Ectodermal cell (in vitro differentiated cells): ENCODE data around the gene CPSF4L.

Experiments
- H3K27ac ChIP-seq: 2 replicates; pipeline ENCODE4 v1.7.0; 2013; ENCODE audit warnings: mild to moderate bottlenecking, low read depth, low read length; ENCODE audit not compliant: insufficient read depth, poor library complexity, severe bottlenecking
- H3K27me3 ChIP-seq: 2 replicates; pipeline ENCODE4 v1.7.0; 2013; ENCODE audit warnings: mild to moderate bottlenecking, low read length; ENCODE audit not compliant: insufficient read depth, control insufficient read depth, poor library complexity, severe bottlenecking
- H3K36me3 ChIP-seq: one replicate; pipeline ENCODE4 v1.7.0; 2013; ENCODE audit warnings: low read length; ENCODE audit not compliant: control insufficient read depth, insufficient read depth
- H3K4me1 ChIP-seq: one replicate; pipeline ENCODE4 v1.7.0; 2013; ENCODE audit warnings: low read length; ENCODE audit not compliant: control insufficient read depth, insufficient read depth
- H3K4me3 ChIP-seq: 2 replicates; pipeline ENCODE4 v1.7.0; 2013; ENCODE audit warnings: low read depth, low read length, control low read depth; ENCODE audit not compliant: insufficient read depth
- H3K9me3 ChIP-seq: 2 replicates; pipeline ENCODE4 v1.7.0; 2013; ENCODE audit warnings: mild to moderate bottlenecking, low read length, moderate library complexity; ENCODE audit not compliant: control insufficient read depth
- WGBS, 2 experiments: methylation state at CpG; one replicate each; pipeline ENCODE4 v1.1.7; 2013; ENCODE audit warnings: missing lambda C conversion rate in 2 of 2; 5-methylcytosine and 5-hydroxymethylcytosine counted together

The CPSF4L gene

GRCh38 chr17:73203135-73203787 lies 58.4 kb downstream of the CPSF4L start:
- H3K27ac ChIP-seq, result no peak overlapping the region
- H3K4me1 ChIP-seq, result no peaks in the 10 kb centered on the region
- no peak overlapping the region for H3K4me3 ChIP-seq
- H3K27me3 ChIP-seq, result no peaks in the 10 kb centered on the region
- 92 to 93% methylated on average over 8 of the region's 8 CpGs for WGBS, 2 experiments
- H3K36me3 ChIP-seq, result peaks cover 36% of the 10 kb centered on the region
- H3K9me3 ChIP-seq, result no peaks in the 10 kb centered on the region

GRCh38 chr17:73201215-73202069 lies 60.2 kb downstream of the CPSF4L start:
- Histone ChIP-seq H3K9me3 (no peaks in the 10 kb centered on the region), H3K4me1 (no peaks in the 10 kb centered on the region), H3K27ac (no peak overlapping the region), H3K4me3 (no peak overlapping the region), H3K27me3 (no peaks in the 10 kb centered on the region), H3K36me3 (peaks cover 41% of the 10 kb centered on the region)
- WGBS, 2 experiments, result 91 to 92% methylated on average over 19 of the region's 19 CpGs

- H3K27me3 ChIP-seq, result no peaks in the 10 kb centered on the region
- H3K4me1 ChIP-seq, result no peaks in the 10 kb centered on the region
- H3K9me3 ChIP-seq, result no peaks in the 10 kb centered on the region
- H3K27ac ChIP-seq, result no peak overlapping the region
- WGBS, 2 experiments, result 90 to 91% methylated on average over 10 of the region's 10 CpGs
- no peak overlapping the region for H3K4me3 ChIP-seq
- H3K36me3 ChIP-seq, result peaks cover 36% of the 10 kb centered on the region
These were observed 61.2 kb downstream of the CPSF4L start for GRCh38 chr17:73200476-73200875.

- Histone ChIP-seq H3K9me3 (no peaks in the 10 kb centered on the region), H3K36me3 (peaks cover 36% of the 10 kb centered on the region), H3K27me3 (no peaks in the 10 kb centered on the region), H3K27ac (no peak overlapping the region), H3K4me3 (no peak overlapping the region), H3K4me1 (no peaks in the 10 kb centered on the region)
- 97% methylated on average over 8 of the region's 8 CpGs for WGBS, 2 experiments
These were observed 61.8 kb downstream of the CPSF4L start for GRCh38 chr17:73199751-73200317.

GRCh38 chr17:73198930-73199260 lies 62.8 kb downstream of the CPSF4L start:
- Histone ChIP-seq H3K4me1 (no peaks in the 10 kb centered on the region), H3K9me3 (no peaks in the 10 kb centered on the region), H3K36me3 (peaks cover 36% of the 10 kb centered on the region), H3K27me3 (no peaks in the 10 kb centered on the region), H3K27ac (no peak overlapping the region), H3K4me3 (no peak overlapping the region)
- WGBS, 2 experiments, result 95 to 97% methylated on average over 7 of the region's 7 CpGs
